ENCODE measurements around the gene SMARCA5.

Gene SMARCA5

DNA sequence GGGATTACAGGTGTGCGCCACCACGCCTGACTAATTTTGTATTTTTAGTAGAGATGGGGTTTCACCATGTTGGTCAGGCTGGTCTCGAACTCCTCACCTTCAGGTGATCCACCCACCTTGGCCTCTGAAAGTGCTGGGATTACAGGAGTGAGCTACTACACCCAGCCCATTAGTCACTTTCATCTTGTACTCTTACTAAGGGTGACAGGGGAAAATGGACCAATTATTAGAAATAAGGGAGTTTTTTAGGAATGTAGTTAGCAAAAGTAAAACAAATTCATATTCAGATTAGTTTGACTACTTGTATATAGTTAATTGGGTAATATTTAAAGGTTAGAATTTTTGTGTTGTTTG, 26.1 kb downstream of the SMARCA5 start:
- DNase-seq = no peak

DNA sequence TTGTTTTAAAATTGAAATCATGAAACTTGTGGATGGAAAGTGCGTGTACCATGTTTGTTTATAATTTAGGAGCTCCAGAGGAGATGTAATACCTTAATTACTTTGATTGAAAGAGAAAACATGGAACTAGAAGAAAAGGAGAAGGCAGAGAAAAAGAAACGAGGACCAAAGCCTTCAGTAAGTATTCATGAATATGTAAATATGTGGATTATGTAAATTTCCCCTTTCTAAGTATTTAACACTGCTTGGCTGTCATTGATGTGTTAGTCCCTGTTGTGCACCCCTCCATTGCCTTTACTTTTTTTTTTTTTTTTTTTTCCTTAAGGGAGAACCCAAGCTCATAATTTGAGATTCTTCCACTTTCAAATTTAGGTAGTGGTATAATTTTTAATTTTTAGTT, 36.4 kb downstream of the SMARCA5 start:
- DNase-seq = no peak

DNA sequence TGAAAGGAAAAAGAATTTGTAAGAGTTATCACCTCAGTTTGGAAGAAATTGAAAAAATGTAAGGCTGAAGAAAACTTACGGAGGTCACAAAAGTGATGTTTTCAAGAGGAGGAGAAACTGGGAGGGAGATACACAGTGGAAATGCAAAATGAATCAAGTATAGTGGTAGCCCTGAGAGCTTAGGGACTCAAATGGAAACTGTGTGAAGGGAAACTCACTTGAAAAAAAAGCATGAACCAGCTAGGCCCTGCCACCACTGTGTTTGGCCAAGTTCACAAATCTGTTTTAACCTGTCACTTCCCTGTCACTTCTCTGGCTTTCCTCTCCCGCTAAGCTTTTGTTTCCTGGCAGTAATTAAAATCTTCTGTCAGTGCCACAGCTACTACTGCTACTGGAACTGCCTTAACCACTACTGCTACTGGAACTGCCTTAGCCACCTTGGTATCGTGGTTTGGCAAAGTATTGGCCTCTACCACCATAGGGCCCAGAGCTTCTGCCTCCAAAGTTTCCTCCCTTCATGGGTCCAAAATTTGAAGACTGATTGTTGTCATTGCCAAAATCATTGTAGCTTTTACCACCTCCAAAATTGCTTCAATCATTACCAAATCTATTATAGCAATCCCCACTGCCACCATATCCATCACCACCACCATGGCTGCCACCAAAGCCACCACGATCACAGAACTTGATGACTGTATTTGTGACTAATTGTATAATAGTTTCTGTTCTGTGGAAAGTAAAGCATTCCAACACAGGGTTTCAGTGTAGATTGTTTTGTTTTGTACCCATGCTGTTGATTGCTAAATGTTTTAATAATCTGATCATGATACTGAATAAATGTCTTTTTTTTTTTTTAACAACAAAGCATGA, 41.5 kb downstream of the SMARCA5 start:
- no peak for DNase-seq

DNA sequence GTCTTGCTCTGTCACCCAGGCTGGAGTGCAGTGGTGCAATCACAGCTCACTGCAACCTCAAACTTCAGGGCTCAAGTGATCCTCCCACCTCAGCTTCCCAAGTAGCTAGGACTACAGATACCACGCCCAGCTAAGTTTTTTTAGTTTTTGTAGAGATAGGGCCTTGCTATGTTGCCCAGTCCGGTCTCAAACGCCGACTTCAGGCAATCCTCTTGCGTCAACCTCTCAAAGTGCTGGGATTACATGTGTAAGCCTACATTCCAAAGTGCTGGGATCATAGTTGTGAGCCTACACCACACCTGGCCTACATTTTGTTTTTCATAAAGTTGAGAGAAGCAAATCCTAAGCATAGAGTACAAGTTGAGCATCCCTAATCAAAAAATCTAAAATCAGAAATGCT, 42.2 kb downstream of the SMARCA5 start:
- no peak for DNase-seq

DNA sequence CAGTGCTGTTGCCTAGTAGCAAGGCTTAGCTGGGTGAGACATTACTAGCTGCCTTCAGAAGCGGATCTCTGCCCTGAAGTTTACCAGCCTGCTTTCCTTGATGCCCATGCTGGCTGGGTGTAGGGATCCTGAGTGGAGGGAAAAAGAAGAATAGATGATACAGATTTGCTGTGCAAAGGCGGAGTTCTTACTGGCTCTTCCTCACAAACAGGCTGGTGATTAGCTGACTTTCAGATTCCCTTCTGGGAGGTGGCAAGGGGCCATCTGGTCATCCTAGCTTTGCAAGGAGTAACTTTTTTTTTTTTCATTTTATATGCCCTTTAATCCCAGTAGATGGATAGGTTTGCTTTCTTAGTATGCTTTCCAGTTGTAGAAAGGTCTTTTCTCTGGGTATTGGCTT, 44.8 kb downstream of the SMARCA5 start:
- no peak for DNase-seq

DNA sequence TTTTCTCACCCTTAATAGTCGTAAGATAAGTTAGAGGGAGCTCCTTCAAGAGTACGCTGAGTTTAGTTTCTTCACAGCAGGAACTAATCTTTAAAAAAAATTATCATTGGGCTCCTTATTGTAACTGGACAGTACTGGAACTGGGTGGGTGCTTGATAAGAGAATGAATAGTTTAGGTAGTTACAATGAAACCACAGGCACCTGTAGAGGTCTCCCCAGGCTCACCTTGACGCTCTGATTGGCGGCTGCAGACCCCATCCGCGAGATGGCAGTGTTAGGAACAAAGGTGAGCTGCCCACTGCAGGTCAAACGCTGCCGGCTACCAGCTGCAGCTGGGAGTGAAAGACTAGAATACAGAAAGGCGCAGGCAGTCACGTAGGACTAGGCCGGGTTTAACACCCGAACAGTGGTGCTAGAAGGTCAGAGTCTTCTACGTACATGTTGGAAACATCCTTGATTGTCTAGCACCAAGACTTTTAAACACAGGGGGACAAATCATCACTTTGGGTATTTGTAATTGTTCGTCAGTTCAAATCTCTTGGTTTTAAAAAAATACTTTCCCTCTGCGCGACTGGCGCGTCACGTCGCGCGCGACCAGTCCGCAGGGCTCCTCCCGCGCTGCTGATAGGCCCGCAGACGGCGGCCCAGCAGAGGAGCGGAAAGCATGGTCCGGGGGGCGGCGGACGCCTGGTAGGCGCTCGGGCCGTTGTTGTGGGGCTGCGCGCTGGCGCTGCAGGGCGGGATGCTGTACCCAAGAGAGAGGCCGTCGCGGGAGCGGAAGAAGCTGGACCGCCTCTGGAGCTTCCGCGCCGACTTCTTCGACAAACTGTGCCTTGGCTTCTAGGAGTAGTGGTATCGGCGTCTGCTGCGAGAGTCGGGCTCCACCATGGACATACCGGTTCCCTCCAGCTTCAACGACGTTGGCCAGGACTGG, 45.6 kb downstream of the SMARCA5 start:
- peak; percentile 60 for DNase-seq

DNA sequence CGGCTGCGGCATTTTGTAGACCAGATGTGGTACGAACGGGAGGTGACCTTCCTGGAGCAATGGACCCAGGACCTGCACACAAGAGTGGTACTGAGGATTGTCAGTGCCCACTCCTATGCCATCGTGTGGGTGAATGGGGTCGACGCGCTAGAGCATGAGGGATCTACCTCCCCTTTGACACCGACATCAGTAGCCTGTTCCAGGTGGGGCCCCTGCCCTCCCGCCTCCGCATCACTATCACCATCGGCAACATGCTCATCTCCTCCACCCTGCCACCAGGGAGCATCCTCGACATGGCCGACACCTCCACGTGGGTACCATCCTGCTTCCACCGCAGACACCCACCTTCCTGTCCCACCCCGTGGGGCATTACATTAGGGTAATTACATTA, 46.2 kb downstream of the SMARCA5 start:
- DNase-seq = no peak

DNA sequence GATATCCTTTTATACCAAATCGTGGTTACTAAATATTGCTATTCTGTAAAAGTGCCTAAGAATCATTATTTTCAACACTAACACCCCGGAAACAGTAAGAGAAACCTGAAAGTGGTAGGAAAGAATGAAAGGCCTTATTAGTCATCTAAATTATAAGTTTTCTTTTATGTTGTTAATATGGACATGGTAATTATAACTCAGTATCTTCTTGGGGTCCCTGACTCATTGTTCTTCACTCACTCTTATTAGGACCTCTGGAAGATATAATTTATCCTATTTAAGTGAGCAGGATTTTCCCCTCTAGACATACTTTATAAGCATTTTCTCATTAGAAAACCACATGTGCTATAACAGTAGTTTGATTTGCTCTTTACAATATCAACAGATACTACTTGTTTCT, 51.0 kb downstream of the SMARCA5 start:
- DNase-seq = no peak

DNA sequence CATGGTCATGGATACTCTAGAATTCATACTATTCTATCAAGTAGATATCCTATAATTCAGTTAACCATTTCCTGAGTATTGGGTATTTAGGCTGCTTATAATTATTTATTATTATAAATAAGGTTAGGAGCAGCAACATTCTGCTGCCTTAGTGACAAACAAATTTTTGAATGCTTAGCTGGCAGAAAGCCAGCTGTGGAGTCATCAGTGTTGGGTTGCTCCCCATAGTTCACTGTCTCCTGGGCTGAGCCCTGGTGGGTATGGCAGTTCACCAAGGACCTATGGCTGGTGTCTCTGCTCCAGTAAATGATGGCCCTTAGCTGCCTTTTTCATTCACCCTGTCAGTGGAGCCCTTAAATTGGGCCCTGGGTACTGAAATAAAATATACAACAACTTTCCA, 61.8 kb downstream of the SMARCA5 start:
- DNase-seq = no peak

DNA sequence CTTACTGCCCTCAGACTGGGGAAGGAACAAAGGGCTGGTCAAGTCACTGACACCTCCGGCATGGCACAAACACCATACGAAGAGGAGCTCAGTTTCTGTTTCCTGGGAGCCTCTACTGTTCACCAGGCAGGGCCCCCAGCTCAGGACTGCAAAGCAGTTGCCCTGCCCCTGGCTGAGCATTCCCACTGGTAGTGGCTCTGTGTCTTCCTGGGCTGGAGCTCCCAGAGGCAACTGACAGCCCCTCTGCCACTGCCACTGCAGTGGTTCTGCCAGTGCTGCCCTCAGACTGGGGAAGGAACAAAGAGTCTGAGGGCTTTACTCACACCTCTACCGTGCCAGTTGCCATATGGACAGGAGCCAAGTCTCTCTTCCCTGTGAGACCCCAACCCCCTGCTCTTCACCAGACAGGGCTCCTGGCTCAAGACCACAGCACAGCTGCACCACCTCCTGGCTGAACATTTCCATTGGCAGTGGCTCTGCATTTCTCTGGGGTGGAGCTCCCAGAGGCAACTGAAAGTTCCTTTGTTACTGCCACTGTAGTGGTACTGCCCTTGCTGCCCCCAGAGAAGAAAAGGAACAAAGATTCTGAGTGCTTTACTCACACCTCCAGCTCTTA, 67.9 kb downstream of the SMARCA5 start:
- DNase-seq = no peak

DNA sequence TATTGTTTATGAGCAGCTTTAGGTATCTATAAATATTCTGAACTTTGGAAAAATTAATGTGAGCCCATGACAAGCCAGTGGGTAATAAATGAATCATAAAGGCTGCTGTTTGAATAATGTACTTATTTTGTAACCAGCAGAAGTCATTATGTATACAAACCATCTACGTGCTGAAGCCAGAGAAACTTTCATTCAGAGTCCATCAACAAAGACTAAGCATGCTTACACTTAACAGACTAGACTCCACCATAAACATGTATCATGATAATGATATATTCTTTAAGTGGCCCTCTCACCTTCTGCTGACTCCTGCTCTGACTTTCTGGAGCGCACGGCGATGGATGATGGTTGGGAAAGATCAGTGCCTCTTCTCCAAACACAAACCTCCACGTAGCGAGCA, 72.0 kb downstream of the SMARCA5 start:
- DNase-seq = no peak

DNA sequence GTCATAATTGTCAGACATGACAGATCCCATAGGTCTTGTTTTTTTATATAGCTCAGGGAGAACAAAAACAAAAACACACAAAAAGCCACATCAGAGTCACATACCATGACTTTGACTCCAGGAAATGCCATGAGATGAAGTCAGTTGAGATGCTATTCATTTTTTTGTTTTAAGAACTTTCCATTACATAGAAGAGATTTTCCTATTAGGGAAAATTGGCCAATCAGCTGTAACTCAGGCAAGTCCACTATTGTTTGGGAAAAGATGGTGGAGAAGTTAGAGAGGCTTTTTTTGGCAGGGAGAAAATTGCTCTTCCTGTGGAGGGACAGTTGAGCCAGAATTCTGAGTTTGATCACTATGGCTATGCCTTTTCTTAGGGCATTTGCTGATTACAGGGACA, 72.6 kb downstream of the SMARCA5 start:
- DNase-seq = no peak

DNA sequence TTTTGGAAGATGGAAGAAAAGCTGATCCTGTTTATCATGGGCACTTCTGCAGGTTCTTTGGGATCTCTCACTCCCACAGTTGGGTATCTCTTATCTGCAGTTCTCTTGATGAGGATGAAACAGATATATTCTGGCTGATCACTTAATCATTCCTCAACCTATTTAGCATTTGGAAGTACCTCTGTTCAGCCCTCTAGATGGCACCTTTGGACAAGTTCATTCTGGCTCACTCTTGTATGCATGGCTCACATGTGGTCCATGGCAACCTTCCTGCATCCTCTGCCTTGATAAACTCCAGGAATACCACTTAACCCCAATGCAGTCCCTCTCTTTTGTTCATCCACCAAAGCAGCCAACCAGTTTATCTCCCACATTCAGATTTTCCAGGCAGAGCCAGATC, 74.2 kb downstream of the SMARCA5 start:
- DNase-seq = no peak

DNA sequence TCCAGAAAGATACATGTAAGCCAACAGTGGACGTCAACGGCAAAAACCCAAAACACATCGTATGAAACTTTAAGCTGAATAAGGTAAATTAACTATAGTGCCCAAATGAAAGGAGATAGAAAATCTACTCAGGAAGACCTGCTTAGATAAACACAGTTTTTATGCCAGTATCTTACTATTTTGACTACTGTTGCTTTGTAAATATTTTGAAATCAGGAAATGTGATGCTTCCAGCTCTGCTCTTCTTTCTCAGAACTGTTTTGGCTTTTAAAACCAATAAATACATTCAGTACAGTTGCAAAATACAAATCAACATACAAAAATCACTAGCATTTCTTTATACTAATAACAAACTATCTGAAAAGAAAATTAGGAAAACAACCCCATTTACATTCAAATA, 83.8 kb downstream of the SMARCA5 start:
- no peak for DNase-seq

DNA sequence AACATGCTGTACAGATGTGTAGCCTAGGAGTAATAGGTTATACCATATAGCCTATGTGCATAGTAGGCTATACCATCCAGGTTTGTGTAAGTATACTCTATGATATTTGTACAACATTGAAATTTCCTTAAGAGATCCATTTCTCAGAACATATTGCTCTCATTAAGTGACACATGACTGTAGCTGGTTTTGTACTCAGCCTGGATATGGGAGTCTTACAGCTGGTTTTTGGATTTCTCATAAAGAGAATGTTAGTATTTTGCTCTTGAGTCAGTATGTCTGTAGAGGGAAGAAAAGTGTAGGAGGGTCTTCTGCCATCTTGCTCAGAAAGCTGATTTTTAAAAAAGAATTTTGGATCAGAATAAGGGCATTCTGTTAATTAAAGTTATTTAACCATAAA, 85.3 kb downstream of the SMARCA5 start:
- DNase-seq = no peak

DNA sequence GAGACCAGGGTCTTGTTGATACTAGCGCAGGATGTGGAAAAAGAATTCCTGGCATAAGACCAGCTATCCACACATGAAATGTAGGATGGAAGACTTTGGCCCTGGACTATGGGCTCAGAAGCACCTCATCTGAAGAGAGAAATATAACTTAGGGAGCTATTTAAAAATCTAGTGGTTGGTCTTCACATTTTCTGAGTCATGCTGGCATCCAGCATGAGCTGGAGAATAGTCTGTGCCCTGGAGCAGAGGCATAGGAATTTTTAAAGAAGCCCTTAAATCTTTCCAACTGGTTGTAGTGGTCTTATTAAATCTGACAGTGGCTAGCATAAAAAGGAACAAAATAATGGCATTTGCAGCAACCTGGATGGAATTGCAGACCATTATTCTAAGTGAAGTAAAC, 86.3 kb downstream of the SMARCA5 start:
- DNase-seq = no peak

DNA sequence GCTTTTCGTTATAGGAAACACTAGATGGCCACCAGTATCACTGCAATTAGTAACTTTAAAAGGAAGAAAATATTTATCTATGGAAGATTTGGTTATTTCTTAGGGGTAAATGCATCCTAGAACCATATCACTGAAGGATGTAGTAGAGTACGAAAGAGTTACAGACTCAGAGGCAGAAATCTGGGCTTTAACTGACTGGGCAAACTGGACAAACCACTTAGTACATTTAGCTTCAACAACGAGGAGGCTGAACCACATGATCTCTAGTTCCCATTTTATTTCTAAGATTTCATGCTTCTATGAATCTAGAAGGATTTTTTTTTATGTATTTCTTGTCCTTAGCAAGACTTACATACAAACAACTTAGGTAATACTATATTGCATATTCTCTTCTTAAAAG, 93.0 kb downstream of the SMARCA5 start:
- DNase-seq = no peak
